GM12864 (cell line): ENCODE data around the gene OTUD7B.
A peak's percentile ranks its signal among the peaks of the same experiment; 100 is the strongest.

Source experiments
- DNase-seq: peaks from one replicate; pipeline ENCODE4 v3.0.0-alpha.2; 2011; ENCODE audit warnings: low read depth
- H3K4me3 ChIP-seq: 2 replicates; pipeline ENCODE4 v1.5.1; 2011; ENCODE audit warnings: mild to moderate bottlenecking, low read depth, low read length, control low read depth
- TF ChIP-seq, protein P1 (sequence below): IDR thresholded peaks from 2 replicates; pipeline ENCODE4 v1.5.1; 2011; ENCODE audit warnings: low read depth, mild to moderate bottlenecking, moderate library complexity, low read length, control low read depth, inconsistent platforms; ENCODE audit errors: missing control alignments

OTUD7B gene

GRCh38 chr1:150005606-150006005 is 4.9 kb downstream of the OTUD7B start:
- no peak for DNase-seq
- H3K4me3 ChIP-seq = no peak overlapping the region
- TF ChIP-seq, protein P1, sequence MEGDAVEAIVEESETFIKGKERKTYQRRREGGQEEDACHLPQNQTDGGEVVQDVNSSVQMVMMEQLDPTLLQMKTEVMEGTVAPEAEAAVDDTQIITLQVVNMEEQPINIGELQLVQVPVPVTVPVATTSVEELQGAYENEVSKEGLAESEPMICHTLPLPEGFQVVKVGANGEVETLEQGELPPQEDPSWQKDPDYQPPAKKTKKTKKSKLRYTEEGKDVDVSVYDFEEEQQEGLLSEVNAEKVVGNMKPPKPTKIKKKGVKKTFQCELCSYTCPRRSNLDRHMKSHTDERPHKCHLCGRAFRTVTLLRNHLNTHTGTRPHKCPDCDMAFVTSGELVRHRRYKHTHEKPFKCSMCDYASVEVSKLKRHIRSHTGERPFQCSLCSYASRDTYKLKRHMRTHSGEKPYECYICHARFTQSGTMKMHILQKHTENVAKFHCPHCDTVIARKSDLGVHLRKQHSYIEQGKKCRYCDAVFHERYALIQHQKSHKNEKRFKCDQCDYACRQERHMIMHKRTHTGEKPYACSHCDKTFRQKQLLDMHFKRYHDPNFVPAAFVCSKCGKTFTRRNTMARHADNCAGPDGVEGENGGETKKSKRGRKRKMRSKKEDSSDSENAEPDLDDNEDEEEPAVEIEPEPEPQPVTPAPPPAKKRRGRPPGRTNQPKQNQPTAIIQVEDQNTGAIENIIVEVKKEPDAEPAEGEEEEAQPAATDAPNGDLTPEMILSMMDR = no peak

- DNase-seq = no peak
- no peak overlapping the region for H3K4me3 ChIP-seq
- TF ChIP-seq, protein P1 = no peak
These were observed 6.7 kb downstream of the OTUD7B start for GRCh38 chr1:150003801-150004200.

- TF ChIP-seq, protein P1 = no peak
- DNase-seq = no peak
- H3K4me3 ChIP-seq = no peak overlapping the region
These were observed 8.3 kb downstream of the OTUD7B start for GRCh38 chr1:150002217-150002616.

DNA sequence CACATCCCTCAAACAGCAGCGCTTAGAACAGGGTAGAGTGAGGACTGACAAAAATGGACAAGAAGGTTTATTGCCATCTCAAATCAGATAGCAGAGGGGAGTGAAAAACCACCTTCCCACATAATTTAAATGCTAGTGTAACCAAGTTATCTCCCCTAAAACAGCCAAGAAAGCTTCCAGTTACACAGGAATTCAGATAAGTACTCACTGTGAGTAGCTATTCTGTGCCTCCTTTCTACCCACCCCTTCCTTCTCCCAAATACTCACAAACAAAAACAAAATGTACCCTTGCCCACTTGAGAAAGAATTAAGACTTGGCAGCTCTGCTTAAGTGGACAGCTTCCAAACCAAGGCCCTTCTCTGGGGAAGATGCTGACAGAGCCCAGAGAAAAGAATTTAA is 9.1 kb downstream of the OTUD7B start:
- no peak for DNase-seq
- TF ChIP-seq, protein P1 = no peak
- H3K4me3 ChIP-seq = no peak overlapping the region

DNA sequence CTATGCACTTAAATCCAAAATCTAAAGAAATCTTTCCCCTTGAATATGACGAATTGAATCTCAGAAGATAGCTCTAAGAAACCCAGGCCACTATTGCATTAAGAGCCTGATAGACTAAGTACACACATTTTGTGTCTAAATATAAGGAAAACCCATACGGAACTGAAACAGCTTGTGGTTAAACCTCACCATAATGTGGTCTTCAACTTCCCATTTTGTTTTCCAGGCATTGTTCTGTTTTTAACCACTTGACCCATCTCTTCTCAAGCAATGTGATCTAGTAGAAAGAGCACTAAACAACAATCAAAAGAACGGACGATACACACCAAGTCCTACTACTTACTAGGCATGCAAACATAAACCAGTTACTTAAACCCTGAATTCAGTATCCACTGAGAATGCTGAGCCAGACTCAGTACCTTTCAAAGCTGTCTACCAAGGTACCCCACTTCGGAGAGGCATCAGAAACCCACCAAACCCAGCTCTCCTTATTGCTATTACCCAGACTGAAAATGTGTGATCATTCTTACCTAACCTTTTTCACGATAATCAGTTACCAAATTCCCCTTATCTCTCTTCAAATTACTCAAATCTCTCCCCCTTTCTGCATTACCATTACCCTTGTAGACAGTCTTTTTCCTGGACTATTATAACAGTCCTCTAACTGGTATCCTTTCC is 12.8 kb downstream of the OTUD7B start:
- no peak overlapping the region; the same call in 1 of the 2 replicates for H3K4me3 ChIP-seq
- DNase-seq = peak; percentile 85

DNA sequence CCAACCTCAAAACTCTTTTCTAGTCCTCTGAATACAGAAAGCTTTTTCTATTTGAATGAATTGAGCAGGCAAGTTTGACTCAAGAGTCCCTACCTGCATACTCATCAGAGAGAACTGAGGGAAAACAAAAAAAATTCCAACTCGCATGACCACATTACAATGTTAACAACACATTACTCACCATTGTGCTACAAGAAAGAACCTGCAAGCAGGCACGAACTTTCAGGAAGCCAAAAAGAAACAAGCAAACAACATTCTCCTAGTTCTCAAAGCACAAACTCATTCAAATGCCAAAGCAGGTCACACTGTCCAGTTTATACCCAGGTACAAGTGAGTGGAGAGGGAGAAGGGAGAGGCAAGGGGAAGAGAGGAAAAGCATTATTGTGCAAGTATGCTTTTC is 14.6 kb downstream of the OTUD7B start:
- no peak for DNase-seq
- TF ChIP-seq, protein P1 = no peak
- H3K4me3 ChIP-seq = no peak overlapping the region

More for the DNA sequence above, 12.8 kb downstream of the OTUD7B start:
- TF ChIP-seq, protein P1 = no peak

DNA sequence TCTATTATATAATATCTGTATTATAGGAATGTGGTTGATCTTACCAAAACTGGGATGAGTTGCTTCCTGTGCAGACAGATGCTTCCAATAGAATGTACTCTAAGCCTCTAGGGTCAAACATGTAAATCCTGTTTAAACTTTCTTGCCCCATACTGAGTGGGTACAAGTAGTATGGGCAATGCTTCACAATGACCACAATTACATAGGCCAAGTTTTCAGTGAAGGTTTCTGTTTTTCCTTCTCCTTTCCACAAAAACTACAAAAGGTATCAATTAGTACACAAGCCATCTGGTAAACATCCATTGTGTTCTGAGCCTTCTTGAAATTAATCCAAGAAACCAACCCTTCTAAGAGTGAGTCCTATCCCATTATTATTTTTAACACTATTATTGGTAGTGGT is 16.8 kb downstream of the OTUD7B start:
- TF ChIP-seq, protein P1 = no peak
- no peak for DNase-seq

More for the DNA sequence above, 16.8 kb downstream of the OTUD7B start:
- H3K4me3 ChIP-seq = no peak overlapping the region
